ENCODE results near the gene PARP6. TPM values are rescaled to one million over a fixed set of nuclear protein-coding genes. Genes with fewer than 3 reads are reported as not detected.

Gene PARP6
- total RNA-seq, 1 experiment from 2014 or later = 110 TPM

DNA sequence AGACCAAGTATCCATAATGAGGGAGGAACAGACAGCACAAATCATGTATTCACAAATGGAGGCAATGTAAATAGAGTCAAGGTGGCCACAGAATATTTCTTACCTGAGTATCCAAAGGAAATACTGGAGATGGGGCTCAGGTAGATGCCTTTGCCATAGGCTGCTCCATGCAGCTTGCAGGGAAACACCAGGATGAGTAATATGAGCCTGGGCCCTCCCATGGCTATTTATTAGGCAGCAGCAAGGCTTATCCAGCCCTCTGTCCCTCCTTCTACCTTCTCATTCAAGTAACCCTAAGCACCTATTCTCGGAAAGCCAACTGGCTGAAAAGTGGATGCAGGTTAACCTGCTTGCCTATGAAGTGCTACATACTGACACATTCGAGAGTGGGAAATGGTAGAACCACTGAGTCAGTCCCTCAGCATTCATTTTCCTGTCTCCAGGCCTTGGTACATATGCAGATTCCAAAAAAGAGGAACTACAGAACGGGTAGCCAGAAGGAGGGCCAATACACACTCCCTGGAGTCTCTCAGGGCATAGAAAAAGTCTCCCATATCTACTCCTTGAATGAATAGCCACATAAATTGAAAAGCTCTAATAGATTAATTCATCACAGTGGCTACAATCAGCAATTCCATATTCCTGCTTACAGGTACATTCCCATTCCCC, 23.1 kb downstream of the PARP6 start:
- Mint-ChIP-seq H3K36me3 (ENCODE audit: insufficient read depth, unreplicated experiment) (peaks cover 34% of the 10 kb centered on the region), H3K4me1 (ENCODE audit: low read depth, unreplicated experiment) (no peaks in the 10 kb centered on the region), H3K27ac (ENCODE audit: unreplicated experiment) (no peak overlapping the region), H3K4me3 (ENCODE audit: low read depth, unreplicated experiment) (no peak overlapping the region), H3K9me3 (ENCODE audit: low read depth, unreplicated experiment) (no peaks in the 10 kb centered on the region), H3K27me3 (ENCODE audit: unreplicated experiment) (no peaks in the 10 kb centered on the region)
- intact Hi-C loops (cut with micrococcal nuclease; ENCODE audit: unreplicated experiment) = no loop called here
- TF ChIP-seq, protein P1, sequence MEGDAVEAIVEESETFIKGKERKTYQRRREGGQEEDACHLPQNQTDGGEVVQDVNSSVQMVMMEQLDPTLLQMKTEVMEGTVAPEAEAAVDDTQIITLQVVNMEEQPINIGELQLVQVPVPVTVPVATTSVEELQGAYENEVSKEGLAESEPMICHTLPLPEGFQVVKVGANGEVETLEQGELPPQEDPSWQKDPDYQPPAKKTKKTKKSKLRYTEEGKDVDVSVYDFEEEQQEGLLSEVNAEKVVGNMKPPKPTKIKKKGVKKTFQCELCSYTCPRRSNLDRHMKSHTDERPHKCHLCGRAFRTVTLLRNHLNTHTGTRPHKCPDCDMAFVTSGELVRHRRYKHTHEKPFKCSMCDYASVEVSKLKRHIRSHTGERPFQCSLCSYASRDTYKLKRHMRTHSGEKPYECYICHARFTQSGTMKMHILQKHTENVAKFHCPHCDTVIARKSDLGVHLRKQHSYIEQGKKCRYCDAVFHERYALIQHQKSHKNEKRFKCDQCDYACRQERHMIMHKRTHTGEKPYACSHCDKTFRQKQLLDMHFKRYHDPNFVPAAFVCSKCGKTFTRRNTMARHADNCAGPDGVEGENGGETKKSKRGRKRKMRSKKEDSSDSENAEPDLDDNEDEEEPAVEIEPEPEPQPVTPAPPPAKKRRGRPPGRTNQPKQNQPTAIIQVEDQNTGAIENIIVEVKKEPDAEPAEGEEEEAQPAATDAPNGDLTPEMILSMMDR (IDR thresholded peaks at IDR 0.05; ENCODE audit: unreplicated experiment) = no peak
- BruUV-seq (replicated peaks) = no TSS peak
- CTCF ChIA-PET = no interaction called here
- DNase-seq = no peak

DNA sequence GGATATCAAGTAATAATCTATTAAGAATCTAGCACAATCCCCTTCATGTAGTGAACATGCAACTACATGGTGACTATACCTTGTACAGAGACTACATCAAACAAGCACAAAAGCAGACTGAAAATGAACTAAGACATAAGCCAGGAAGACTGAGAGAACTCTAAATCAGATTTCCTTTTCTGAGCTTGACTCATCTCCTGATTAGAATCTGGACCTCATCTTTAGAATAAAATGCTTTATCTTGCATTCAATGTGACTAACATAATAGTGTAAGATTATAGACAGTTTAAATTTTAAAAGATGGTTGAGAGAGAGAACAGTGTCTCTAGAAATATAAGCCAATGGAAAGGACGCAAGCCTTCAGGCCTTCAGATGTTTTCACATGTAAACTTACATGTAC, 23.8 kb downstream of the PARP6 start:
- Mint-ChIP-seq H3K27ac (ENCODE audit: unreplicated experiment) (no peak overlapping the region), H3K36me3 (ENCODE audit: insufficient read depth, unreplicated experiment) (peaks cover 30% of the 10 kb centered on the region), H3K4me3 (ENCODE audit: low read depth, unreplicated experiment) (no peak overlapping the region), H3K27me3 (ENCODE audit: unreplicated experiment) (no peaks in the 10 kb centered on the region), H3K4me1 (ENCODE audit: low read depth, unreplicated experiment) (no peaks in the 10 kb centered on the region), H3K9me3 (ENCODE audit: low read depth, unreplicated experiment) (no peaks in the 10 kb centered on the region)
- CTCF ChIA-PET = no interaction called here
- TF ChIP-seq, protein P1 (IDR thresholded peaks at IDR 0.05; ENCODE audit: unreplicated experiment) = no peak
- no TSS peak for BruUV-seq (replicated peaks)
- no peak for DNase-seq
- intact Hi-C loops (cut with micrococcal nuclease; ENCODE audit: unreplicated experiment) = no loop called here

DNA sequence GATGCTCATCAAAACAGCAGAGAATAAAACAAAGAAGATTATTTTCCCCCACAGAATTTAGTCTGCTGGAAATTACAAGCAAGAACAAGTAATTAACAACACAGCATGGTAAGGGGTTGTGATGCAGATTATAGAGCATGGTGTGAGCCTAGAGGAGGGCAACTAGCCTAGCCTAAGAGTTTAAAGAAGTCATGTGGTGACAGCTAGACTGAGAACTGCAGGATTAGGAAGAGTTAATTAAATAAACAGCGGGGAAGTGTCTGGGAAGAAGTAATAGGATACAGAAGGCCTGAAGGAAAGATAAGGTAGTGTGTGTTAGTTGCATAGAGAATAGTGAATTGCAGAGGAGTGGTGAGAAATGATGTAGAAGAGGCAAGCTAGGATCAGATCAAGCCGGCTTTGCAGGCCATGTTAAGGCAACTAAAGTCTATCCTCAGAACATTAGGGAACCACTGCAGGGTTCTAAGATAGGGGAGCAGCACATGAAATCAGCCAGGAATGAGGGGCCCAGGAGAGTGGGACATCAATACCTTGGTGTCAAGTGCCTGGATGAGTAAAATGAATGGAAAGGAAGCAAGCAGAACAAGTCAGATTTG, 29.5 kb downstream of the PARP6 start:
- Mint-ChIP-seq H3K27me3 (ENCODE audit: unreplicated experiment) (no peaks in the 10 kb centered on the region), H3K9me3 (ENCODE audit: low read depth, unreplicated experiment) (no peaks in the 10 kb centered on the region), H3K36me3 (ENCODE audit: insufficient read depth, unreplicated experiment) (peaks cover 27% of the 10 kb centered on the region), H3K4me1 (ENCODE audit: low read depth, unreplicated experiment) (no peaks in the 10 kb centered on the region), H3K27ac (ENCODE audit: unreplicated experiment) (no peak overlapping the region), H3K4me3 (ENCODE audit: low read depth, unreplicated experiment) (no peak overlapping the region)
- TF ChIP-seq, protein P1 (IDR thresholded peaks at IDR 0.05; ENCODE audit: unreplicated experiment) = no peak
- BruUV-seq (replicated peaks) = no TSS peak
- intact Hi-C loops (cut with micrococcal nuclease; ENCODE audit: unreplicated experiment) = no loop called here
- CTCF ChIA-PET = interaction anchor here (2.7 kb wide), 1 partner anchor 16 kb away, joined by 7 read pairs; no protein-coding TSS in a partner anchor
- DNase-seq = no peak

DNA sequence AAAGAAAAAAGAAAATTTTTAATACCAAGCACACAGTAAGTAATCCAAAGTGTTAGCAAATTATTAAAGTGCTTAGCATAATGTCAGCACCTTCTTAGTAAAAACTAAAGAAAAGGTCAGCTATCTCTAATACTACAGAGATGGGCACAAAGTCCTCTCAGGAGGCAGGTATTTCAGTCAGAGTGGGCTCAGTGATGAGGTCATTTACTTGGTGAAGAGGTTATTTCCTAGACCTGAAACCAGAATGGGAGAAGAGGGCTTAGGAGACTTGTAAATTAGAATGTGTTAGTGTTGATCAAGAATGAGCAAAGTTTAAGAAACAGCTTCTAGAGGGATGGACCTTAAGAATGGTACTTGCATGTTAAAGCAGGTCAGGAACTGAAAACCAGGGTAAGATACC, 32.7 kb downstream of the PARP6 start:
- TF ChIP-seq, protein P1 (IDR thresholded peaks at IDR 0.05; ENCODE audit: unreplicated experiment) = no peak
- BruUV-seq (replicated peaks) = no TSS peak
- CTCF ChIA-PET = interaction anchor here (0.6 to 1.7 kb wide), 2 partner anchors 13 to 49 kb away, joined by 3 to 8 read pairs; no protein-coding TSS in a partner anchor
- Mint-ChIP-seq H3K36me3 (ENCODE audit: insufficient read depth, unreplicated experiment) (peaks cover 41% of the 10 kb centered on the region), H3K27ac (ENCODE audit: unreplicated experiment) (no peak overlapping the region), H3K4me3 (ENCODE audit: low read depth, unreplicated experiment) (no peak overlapping the region), H3K27me3 (ENCODE audit: unreplicated experiment) (no peaks in the 10 kb centered on the region), H3K4me1 (ENCODE audit: low read depth, unreplicated experiment) (peaks cover 26% of the 10 kb centered on the region), H3K9me3 (ENCODE audit: low read depth, unreplicated experiment) (no peaks in the 10 kb centered on the region)
- intact Hi-C loops (cut with micrococcal nuclease; ENCODE audit: unreplicated experiment) = no loop called here
- DNase-seq = no peak
